Stimulated activated CD4-positive, alpha-beta T cell treated with anti-CD3 and anti-CD28 coated beads, Interleukin-12 subunit alpha, Interleukin-12 subunit beta, amount 100 ng/mL, for 48 hours (primary cell): Measurements from ENCODE around the gene WHRN.

Source experiments
- DNase-seq, 3 donors: peaks; one replicate each; pipeline ENCODE4 v3.0.0-alpha.2; 2020; ENCODE audit warnings: low read depth in 2 of 3, low spot score in 1 of 3

WHRN gene

GRCh38 chr9:114505187-114506081 is at the start of gene WHRN:
Gene WHRN, minus strand, starts transcription at chr9:114505473. Its CDS starts 672 bp downstream, at chr9:114504801.
- DNase-seq, result peak; percentile 76 to 87 (median 77)

GRCh38 chr9:114553202-114553601 is 47.9 kb upstream of the WHRN start:
- no peak for DNase-seq

- no peak for DNase-seq
Observed at GRCh38 chr9:114552706-114553105, 47.4 kb upstream of the WHRN start.

- DNase-seq, result no peak
Observed at GRCh38 chr9:114551750-114552685, 46.7 kb upstream of the WHRN start.

- no peak for DNase-seq
Observed at GRCh38 chr9:114549697-114550330, 44.5 kb upstream of the WHRN start.

- no peak for DNase-seq
Observed at GRCh38 chr9:114546851-114547250, 41.6 kb upstream of the WHRN start.

- no peak for DNase-seq
Observed at GRCh38 chr9:114545055-114545454, 39.8 kb upstream of the WHRN start.

GRCh38 chr9:114539701-114540380 is 34.6 kb upstream of the WHRN start:
- no peak for DNase-seq

- DNase-seq, result peak in 1 of 3 donors; percentile 8
Observed at GRCh38 chr9:114538241-114538640, 33.0 kb upstream of the WHRN start.

- DNase-seq, result no peak
Observed at GRCh38 chr9:114532561-114533237, 27.4 kb upstream of the WHRN start.

GRCh38 chr9:114529285-114529684 is 24.0 kb upstream of the WHRN start:
- DNase-seq, result no peak

GRCh38 chr9:114526807-114527206 is 21.5 kb upstream of the WHRN start:
- DNase-seq, result no peak

- no peak for DNase-seq
Observed at GRCh38 chr9:114525513-114525912, 20.2 kb upstream of the WHRN start.

- DNase-seq, result no peak
Observed at GRCh38 chr9:114524247-114524681, 19.0 kb upstream of the WHRN start.

- no peak for DNase-seq
Observed at GRCh38 chr9:114522847-114523246, 17.6 kb upstream of the WHRN start.

- no peak for DNase-seq
Observed at GRCh38 chr9:114522286-114522685, 17.0 kb upstream of the WHRN start.

GRCh38 chr9:114521846-114522245 is 16.6 kb upstream of the WHRN start:
- DNase-seq, result no peak

GRCh38 chr9:114518599-114519022 is 13.3 kb upstream of the WHRN start:
- DNase-seq, result no peak

GRCh38 chr9:114518120-114518519 is 12.8 kb upstream of the WHRN start:
- DNase-seq, result no peak

- no peak for DNase-seq
Observed at GRCh38 chr9:114516913-114517312, 11.6 kb upstream of the WHRN start.
